ENCODE results near the gene MBD5.
A peak's percentile ranks its signal among the peaks of the same experiment; 100 is the strongest.

MBD5 gene

GRCh38 chr2:148300544-148300943 is 279.7 kb downstream of the MBD5 start:
- H3K27me3 ChIP-seq (ENCODE audit: insufficient read depth, low read length): no peaks in the 10 kb centered on the region
- no peak overlapping the region for H2BK5ac ChIP-seq (ENCODE audit: low read depth, low read length, poor library complexity)
- no peak overlapping the region for H3K9ac ChIP-seq (ENCODE audit: low read length)
- H3K18ac ChIP-seq (ENCODE audit: low read length): no peak overlapping the region
- H3K4me3 ChIP-seq (ENCODE audit: low read depth, low read length): no peak overlapping the region
- no peaks in the 10 kb centered on the region for H3K79me1 ChIP-seq (ENCODE audit: low read length)
- H3K27ac ChIP-seq (ENCODE audit: low read depth, low read length): no peak overlapping the region
- no peaks in the 10 kb centered on the region for H3K36me3 ChIP-seq (ENCODE audit: control insufficient read depth in 1 of 2, insufficient read depth in 2 of 2, low read length in 2 of 2)
- H4K91ac ChIP-seq (ENCODE audit: low read depth, low read length): no peak overlapping the region
- no peak overlapping the region for H3K4ac ChIP-seq (ENCODE audit: low read depth, low read length)
- no peak overlapping the region for H4K8ac ChIP-seq (ENCODE audit: low read depth, low read length)
- H2AK5ac ChIP-seq (ENCODE audit: low read length): no peak overlapping the region
- H3K9me3 ChIP-seq (ENCODE audit: insufficient read depth, low read depth, low read length): no peaks in the 10 kb centered on the region
- no peak overlapping the region for H4K12ac ChIP-seq (ENCODE audit: low read depth, low read length)
- no peak overlapping the region for H3K23ac ChIP-seq (ENCODE audit: low read length)
- no peak overlapping the region for H2AFZ ChIP-seq (ENCODE audit: insufficient read depth, low read length, poor library complexity)
- H3K4me1 ChIP-seq (ENCODE audit: control insufficient read depth in 1 of 2, insufficient read depth in 2 of 2, low read length in 2 of 2): peaks cover 0 to 1% of the 10 kb centered on the region in 2 experiments
- no peak overlapping the region for H3K14ac ChIP-seq (ENCODE audit: low read length)
- DNase-seq: peak in 1 of 2 donors; percentile 12
- H2BK120ac ChIP-seq (ENCODE audit: insufficient read depth, low read length, poor library complexity): no peak overlapping the region
- H3K4me2 ChIP-seq (ENCODE audit: low read length): no peak overlapping the region
- no peak overlapping the region for H2BK12ac ChIP-seq (ENCODE audit: low read length)
- H3K79me2 ChIP-seq (ENCODE audit: control insufficient read depth, insufficient read depth, low read length, poor library complexity): no peaks in the 10 kb centered on the region

GRCh38 chr2:148301362-148301761 is 280.5 kb downstream of the MBD5 start:
- Histone ChIP-seq H3K4me3 (ENCODE audit: low read depth, low read length) (no peak overlapping the region), H3K79me1 (ENCODE audit: low read length) (no peaks in the 10 kb centered on the region), H2AFZ (ENCODE audit: insufficient read depth, low read length, poor library complexity) (no peak overlapping the region), H3K14ac (ENCODE audit: low read length) (no peak overlapping the region), H4K91ac (ENCODE audit: low read depth, low read length) (no peak overlapping the region), H3K9me3 (ENCODE audit: insufficient read depth, low read depth, low read length) (no peaks in the 10 kb centered on the region), H3K4ac (ENCODE audit: low read depth, low read length) (no peak overlapping the region), H3K23ac (ENCODE audit: low read length) (no peak overlapping the region), H3K18ac (ENCODE audit: low read length) (no peak overlapping the region), H3K4me2 (ENCODE audit: low read length) (no peak overlapping the region), H2BK12ac (ENCODE audit: low read length) (no peak overlapping the region), H4K8ac (ENCODE audit: low read depth, low read length) (no peak overlapping the region), H3K27me3 (ENCODE audit: insufficient read depth, low read length) (no peaks in the 10 kb centered on the region), H2BK120ac (ENCODE audit: insufficient read depth, low read length, poor library complexity) (no peak overlapping the region), H4K12ac (ENCODE audit: low read depth, low read length) (no peak overlapping the region), H3K9ac (ENCODE audit: low read length) (no peak overlapping the region), H2AK5ac (ENCODE audit: low read length) (no peak overlapping the region), H2BK5ac (ENCODE audit: low read depth, low read length, poor library complexity) (no peak overlapping the region), H3K36me3 (ENCODE audit: control insufficient read depth in 1 of 2, insufficient read depth in 2 of 2, low read length in 2 of 2) (no peaks in the 10 kb centered on the region), H3K79me2 (ENCODE audit: control insufficient read depth, insufficient read depth, low read length, poor library complexity) (no peaks in the 10 kb centered on the region), H3K27ac (ENCODE audit: low read depth, low read length) (no peak overlapping the region), H3K4me1 (ENCODE audit: control insufficient read depth in 1 of 2, insufficient read depth in 2 of 2, low read length in 2 of 2) (peaks cover 0 to 1% of the 10 kb centered on the region in 2 experiments)
- DNase-seq: no peak
- no CpG with 5 or more reads among the region's 3 CpGs for WGBS (ENCODE audit: extremely low coverage, insufficient coverage, insufficient read length)

- H3K4me1 ChIP-seq (ENCODE audit: control insufficient read depth in 1 of 2, insufficient read depth in 2 of 2, low read length in 2 of 2): peaks cover 0 to 1% of the 10 kb centered on the region in 2 experiments
- H3K4me3 ChIP-seq (ENCODE audit: low read depth, low read length): no peak overlapping the region
- H3K9me3 ChIP-seq (ENCODE audit: insufficient read depth, low read depth, low read length): no peaks in the 10 kb centered on the region
- no peak overlapping the region for H4K12ac ChIP-seq (ENCODE audit: low read depth, low read length)
- no CpG with 5 or more reads among the region's 4 CpGs for WGBS (ENCODE audit: extremely low coverage, insufficient coverage, insufficient read length)
- no peak overlapping the region for H4K91ac ChIP-seq (ENCODE audit: low read depth, low read length)
- no peak overlapping the region for H3K14ac ChIP-seq (ENCODE audit: low read length)
- no peak overlapping the region for H3K4ac ChIP-seq (ENCODE audit: low read depth, low read length)
- H3K9ac ChIP-seq (ENCODE audit: low read length): no peak overlapping the region
- no peak for DNase-seq
- no peak overlapping the region for H3K4me2 ChIP-seq (ENCODE audit: low read length)
- H3K27ac ChIP-seq (ENCODE audit: low read depth, low read length): no peak overlapping the region
- no peak overlapping the region for H2BK12ac ChIP-seq (ENCODE audit: low read length)
- no peaks in the 10 kb centered on the region for H3K27me3 ChIP-seq (ENCODE audit: insufficient read depth, low read length)
- no peak overlapping the region for H3K23ac ChIP-seq (ENCODE audit: low read length)
- no peaks in the 10 kb centered on the region for H3K79me1 ChIP-seq (ENCODE audit: low read length)
- H3K79me2 ChIP-seq (ENCODE audit: control insufficient read depth, insufficient read depth, low read length, poor library complexity): no peaks in the 10 kb centered on the region
- H4K8ac ChIP-seq (ENCODE audit: low read depth, low read length): no peak overlapping the region
- no peaks in the 10 kb centered on the region for H3K36me3 ChIP-seq (ENCODE audit: control insufficient read depth in 1 of 2, insufficient read depth in 2 of 2, low read length in 2 of 2)
- no peak overlapping the region for H3K18ac ChIP-seq (ENCODE audit: low read length)
- no peak overlapping the region for H2BK5ac ChIP-seq (ENCODE audit: low read depth, low read length, poor library complexity)
- no peak overlapping the region for H2BK120ac ChIP-seq (ENCODE audit: insufficient read depth, low read length, poor library complexity)
- no peak overlapping the region for H2AK5ac ChIP-seq (ENCODE audit: low read length)
- no peak overlapping the region for H2AFZ ChIP-seq (ENCODE audit: insufficient read depth, low read length, poor library complexity)
Observed at GRCh38 chr2:148302526-148302925, 281.6 kb downstream of the MBD5 start.

GRCh38 chr2:148303161-148303560 is 282.3 kb downstream of the MBD5 start:
- Histone ChIP-seq H3K4me2 (ENCODE audit: low read length) (no peak overlapping the region), H3K27ac (ENCODE audit: low read depth, low read length) (no peak overlapping the region), H4K91ac (ENCODE audit: low read depth, low read length) (no peak overlapping the region), H3K23ac (ENCODE audit: low read length) (no peak overlapping the region), H3K9ac (ENCODE audit: low read length) (no peak overlapping the region), H3K9me3 (ENCODE audit: insufficient read depth, low read depth, low read length) (no peaks in the 10 kb centered on the region), H3K27me3 (ENCODE audit: insufficient read depth, low read length) (no peaks in the 10 kb centered on the region), H3K4ac (ENCODE audit: low read depth, low read length) (no peak overlapping the region), H3K79me1 (ENCODE audit: low read length) (no peaks in the 10 kb centered on the region), H2BK5ac (ENCODE audit: low read depth, low read length, poor library complexity) (no peak overlapping the region), H4K12ac (ENCODE audit: low read depth, low read length) (no peak overlapping the region), H4K8ac (ENCODE audit: low read depth, low read length) (no peak overlapping the region), H3K4me1 (ENCODE audit: control insufficient read depth in 1 of 2, insufficient read depth in 2 of 2, low read length in 2 of 2) (no peaks in the 10 kb centered on the region), H2AFZ (ENCODE audit: insufficient read depth, low read length, poor library complexity) (no peak overlapping the region), H2BK12ac (ENCODE audit: low read length) (no peak overlapping the region), H2AK5ac (ENCODE audit: low read length) (no peak overlapping the region), H3K79me2 (ENCODE audit: control insufficient read depth, insufficient read depth, low read length, poor library complexity) (no peaks in the 10 kb centered on the region), H3K14ac (ENCODE audit: low read length) (no peak overlapping the region), H2BK120ac (ENCODE audit: insufficient read depth, low read length, poor library complexity) (no peak overlapping the region), H3K36me3 (ENCODE audit: control insufficient read depth in 1 of 2, insufficient read depth in 2 of 2, low read length in 2 of 2) (no peaks in the 10 kb centered on the region), H3K18ac (ENCODE audit: low read length) (no peak overlapping the region), H3K4me3 (ENCODE audit: low read depth, low read length) (no peak overlapping the region)
- WGBS (ENCODE audit: extremely low coverage, insufficient coverage, insufficient read length): no CpG with 5 or more reads among the region's 2 CpGs
- no peak for DNase-seq
